ENCODE data around the gene TMEM244. TPM values are rescaled to one million over a fixed set of nuclear protein-coding genes. Genes with fewer than 3 reads are reported as not detected.
"Not testable (repeated sequence)": the region's sequence is repeated elsewhere in the genome, so short reads cannot be mapped to it uniquely, and the experiment has no call there.

TMEM244 gene
- total RNA-seq, 4 donors from 2014 or later, result not detected

GRCh38 chr6:129842881-129843409, 18.2 kb downstream of the TMEM244 start:
- no peaks in the 10 kb centered on the region for H3K9me3 ChIP-seq
- H3K4me1 ChIP-seq, result no peaks in the 10 kb centered on the region
- intact Hi-C loops (cut with DNase I; ENCODE audit: low total_unique reads) (no loop called here), in situ Hi-C loops (cut with MboI; ENCODE audit: low pct_ligation_motif_present in 1 of 4, low pct_unique_long_range_greater_than_20kb in 1 of 4, low sequenced_read_pairs in 3 of 4) (no loop called here)
- H3K36me3 ChIP-seq, result no peaks in the 10 kb centered on the region
- no peak for DNase-seq
- H3K27me3 ChIP-seq, result no peaks in the 10 kb centered on the region
- TF ChIP-seq CTCF (IDR thresholded peaks at IDR 0.05) (no peak), POLR2A (IDR thresholded peaks at IDR 0.05) (no peak), POLR2AphosphoS5 (IDR thresholded peaks at IDR 0.05) (no peak), EP300 (IDR thresholded peaks at IDR 0.05; ENCODE audit: low read depth) (no peak)
- H3K4me3 ChIP-seq, result no peak overlapping the region
- H3K27ac ChIP-seq, result no peak overlapping the region

GRCh38 chr6:129842137-129842536, 19.0 kb downstream of the TMEM244 start:
- no peak overlapping the region for H3K4me3 ChIP-seq
- WGBS, 2 donors (ENCODE audit: low coverage in 1 of 2), result 77 to 89% methylated on average over 1 of the region's 1 CpG
- no peaks in the 10 kb centered on the region for H3K9me3 ChIP-seq
- intact Hi-C loops (cut with DNase I; ENCODE audit: low total_unique reads), result no loop called here
- in situ Hi-C loops (cut with MboI; ENCODE audit: low pct_ligation_motif_present in 1 of 4, low pct_unique_long_range_greater_than_20kb in 1 of 4, low sequenced_read_pairs in 3 of 4), result no loop called here
- no peak overlapping the region for H3K27ac ChIP-seq
- H3K36me3 ChIP-seq, result no peaks in the 10 kb centered on the region
- no peaks in the 10 kb centered on the region for H3K4me1 ChIP-seq
- DNase-seq, result no peak
- no peak for TF ChIP-seq CTCF (IDR thresholded peaks at IDR 0.05)
- no peak for TF ChIP-seq POLR2AphosphoS5 (IDR thresholded peaks at IDR 0.05)
- TF ChIP-seq EP300 (IDR thresholded peaks at IDR 0.05; ENCODE audit: low read depth), result no peak
- no peaks in the 10 kb centered on the region for H3K27me3 ChIP-seq

- H3K4me1 ChIP-seq; in situ Hi-C loops (cut with MboI; ENCODE audit: low pct_ligation_motif_present in 1 of 4, low pct_unique_long_range_greater_than_20kb in 1 of 4, low sequenced_read_pairs in 3 of 4); intact Hi-C loops (cut with DNase I; ENCODE audit: low total_unique reads); DNase-seq; H3K27ac ChIP-seq; H3K36me3 ChIP-seq; H3K4me3 ChIP-seq; H3K27me3 ChIP-seq; H3K9me3 ChIP-seq: not testable (repeated sequence)
- WGBS, 2 donors (ENCODE audit: low coverage in 1 of 2), result 56 to 88% methylated on average over 1 of the region's 1 CpG
These were observed 21.6 kb downstream of the TMEM244 start for GRCh38 chr6:129839562-129839961.

- DNase-seq, result no peak
- no peaks in the 10 kb centered on the region for H3K36me3 ChIP-seq
- H3K9me3 ChIP-seq, result no peaks in the 10 kb centered on the region
- in situ Hi-C loops (cut with MboI; ENCODE audit: low pct_ligation_motif_present in 1 of 4, low pct_unique_long_range_greater_than_20kb in 1 of 4, low sequenced_read_pairs in 3 of 4), result no loop called here
- no peak overlapping the region for H3K27ac ChIP-seq
- intact Hi-C loops (cut with DNase I; ENCODE audit: low total_unique reads), result no loop called here
- 69 to 70% methylated on average over 4 to 10 of the region's 11 CpGs for WGBS, 2 donors (ENCODE audit: low coverage in 1 of 2)
- no peak for TF ChIP-seq CTCF (IDR thresholded peaks at IDR 0.05)
- TF ChIP-seq POLR2A (IDR thresholded peaks at IDR 0.05), result no peak
- no peak for TF ChIP-seq EP300 (IDR thresholded peaks at IDR 0.05; ENCODE audit: low read depth)
- no peak for TF ChIP-seq POLR2AphosphoS5 (IDR thresholded peaks at IDR 0.05)
- H3K4me1 ChIP-seq, result no peaks in the 10 kb centered on the region
- H3K27me3 ChIP-seq, result no peaks in the 10 kb centered on the region
- no peak overlapping the region for H3K4me3 ChIP-seq
These were observed 25.4 kb downstream of the TMEM244 start for GRCh38 chr6:129835691-129836090.

- DNase-seq, result no peak
- no peak overlapping the region for H3K27ac ChIP-seq
- WGBS, 2 donors (ENCODE audit: low coverage in 1 of 2), result 79 to 86% methylated on average over 7 of the region's 7 CpGs
- TF ChIP-seq EP300 (IDR thresholded peaks at IDR 0.05; ENCODE audit: low read depth), result no peak
- in situ Hi-C loops (cut with MboI; ENCODE audit: low pct_ligation_motif_present in 1 of 4, low pct_unique_long_range_greater_than_20kb in 1 of 4, low sequenced_read_pairs in 3 of 4) (no loop called here), intact Hi-C loops (cut with DNase I; ENCODE audit: low total_unique reads) (no loop called here)
- no peak overlapping the region for H3K4me3 ChIP-seq
- no peaks in the 10 kb centered on the region for H3K27me3 ChIP-seq
- H3K4me1 ChIP-seq, result no peaks in the 10 kb centered on the region
- no peaks in the 10 kb centered on the region for H3K9me3 ChIP-seq
- H3K36me3 ChIP-seq, result no peaks in the 10 kb centered on the region
These were observed 28.8 kb downstream of the TMEM244 start for GRCh38 chr6:129832299-129832698.
